Right cardiac atrium (tissue), 5 donors: ENCODE data around the gene ANAPC5. TPM values are rescaled to one million over a fixed set of nuclear protein-coding genes. Genes with fewer than 3 reads are reported as not detected.

Experiments
- ATAC-seq, 2 donors: fragments of 200-7000 bp; cut with Tn5 transposase; one replicate each; pipeline versions ENCODE4 v1.8.0 to v1.9.1; 2020; ENCODE audit warnings: moderate library complexity in 2 of 2, mild to moderate bottlenecking in 1 of 2
- DNase-seq, 3 donors: peaks; one replicate each; pipeline ENCODE4 v3.0.0-alpha.2; 2020
- H3K27ac ChIP-seq: one replicate; pipeline ENCODE4 v1.5.1; 2013; ENCODE audit warnings: mild to moderate bottlenecking, low read length, control low read depth, moderate library complexity
- H3K27me3 ChIP-seq: one replicate; pipeline ENCODE4 v1.6.1; 2013; ENCODE audit not compliant: control insufficient read depth, insufficient read depth
- H3K4me1 ChIP-seq: one replicate; pipeline ENCODE4 v1.6.1; 2013; ENCODE audit warnings: low read length; ENCODE audit not compliant: control insufficient read depth, insufficient read depth
- H3K4me3 ChIP-seq: one replicate; pipeline ENCODE4 v1.5.1; 2013; ENCODE audit warnings: low read length, control low read depth
- H3K9me3 ChIP-seq: one replicate; pipeline ENCODE4 v1.6.1; 2013; ENCODE audit warnings: low read length; ENCODE audit not compliant: control insufficient read depth
- WGBS: extraction: QIAGEN DNeasy Blood & Tissue Kit; methylation state at CpG from one replicate; pipeline ENCODE4 v1.1.7; 2013; 5-methylcytosine and 5-hydroxymethylcytosine counted together
- intact Hi-C, 4 donors: fragments of 100-400 bp; cut with DNase I; formaldehyde crosslinking; loops; one replicate each; pipeline versions ENCODE4 v1.11.0 to v1.14.0; 2022 to 2023
- polyA plus RNA-seq: library from polyadenylated mRNA; stranded (reverse); fragments of 200-250 nt; gene quantifications from one replicate; pipeline ENCODE4 v1.2.3, GENCODE V29; 2013
- total RNA-seq, 4 donors: library from RNA; stranded (reverse); fragmentation: NEBNext Ultra II Directional; extraction: Animal tissue kit (Norgen Biotek cat#: 25700); gene quantifications; one replicate each; pipeline ENCODE4 v1.2.1, GENCODE V29; 2021
- donor health status: healthy with polysubstance abuse.
- donor health status: DM: no; HTN: yes; CAD: no.
- donor health status: DM: no; HTN: no; CAD: no.
- donor health status: DM: no; HTN: yes; CAD: no; lungs with severe emphysema.
- donor health status: DM: yes; HTN: yes; CAD: no.

ANAPC5 gene
- total and polyA plus RNA-seq, 5 donors: 55.7 to 64.0 (median 60.0) TPM

- Histone ChIP-seq H3K9me3 (no peaks in the 10 kb centered on the region), H3K27me3 (no peaks in the 10 kb centered on the region), H3K4me3 (no peak overlapping the region), H3K27ac (no peak overlapping the region), H3K4me1 (peaks cover under 1% of the 10 kb centered on the region)
- DNase-seq (no peak), ATAC-seq (peak in 1 of 2 donors; percentile 7)
- whole genome bisulfite sequencing: 95% methylated on average over 14 of the region's 14 CpGs
- intact Hi-C loops: no loop called here
Measured at GRCh38 chr12:121273364-121273896, 78.8 kb downstream of the ANAPC5 start.

DNA sequence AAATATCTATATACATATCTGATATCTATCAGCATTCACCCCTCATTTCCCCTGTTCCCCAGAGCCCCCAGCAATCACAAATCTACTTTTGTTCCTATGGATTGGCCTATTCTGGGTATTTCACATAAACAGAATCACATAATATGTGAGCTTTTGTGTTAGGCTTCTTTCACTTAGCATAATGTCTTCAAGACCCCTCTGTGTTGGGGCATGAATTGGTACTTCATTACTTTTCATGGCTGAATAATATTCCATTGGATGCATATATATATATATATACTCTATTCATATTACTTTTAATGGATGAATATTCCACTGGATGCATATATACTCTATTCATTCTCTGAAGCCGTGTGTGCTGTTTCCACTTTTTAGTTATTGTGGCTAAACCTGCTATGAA is 84.4 kb downstream of the ANAPC5 start:
- H3K27me3 ChIP-seq: no peaks in the 10 kb centered on the region
- no peaks in the 10 kb centered on the region for H3K4me1 ChIP-seq
- H3K9me3 ChIP-seq: no peaks in the 10 kb centered on the region
- DNase-seq (no peak), ATAC-seq (no peak)
- WGBS: 98% methylated on average over 1 of the region's 1 CpG
- H3K4me3 ChIP-seq: no peak overlapping the region
- intact Hi-C loops: no loop called here
- no peak overlapping the region for H3K27ac ChIP-seq

DNA sequence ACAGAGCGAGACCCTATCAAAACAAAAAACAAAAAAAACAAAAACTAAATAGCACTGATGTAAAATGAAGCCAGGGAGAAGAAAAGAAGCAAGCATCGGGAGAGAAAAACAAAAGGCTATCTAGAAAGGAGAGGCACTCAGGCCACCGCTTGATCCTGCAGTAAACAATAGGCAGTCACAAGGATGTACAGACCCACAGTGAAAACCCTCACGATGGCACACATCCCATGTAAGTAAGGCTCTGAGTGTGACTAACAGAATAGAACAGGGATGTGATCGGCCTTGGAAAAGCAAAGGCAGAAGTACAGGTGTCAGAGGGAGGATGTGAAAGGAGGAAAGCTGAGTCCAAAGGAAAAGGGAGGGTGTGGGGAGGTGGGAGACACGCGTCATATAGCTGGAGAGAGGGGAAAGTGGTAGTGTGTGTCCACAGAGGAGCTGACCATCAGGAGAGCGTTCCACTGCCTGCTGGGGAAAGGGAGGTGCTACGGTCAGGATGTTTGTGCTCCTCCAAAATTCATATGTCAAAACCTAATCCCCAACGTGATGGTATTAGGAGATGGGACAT is 87.2 kb downstream of the ANAPC5 start:
- Histone ChIP-seq H3K27ac (no peak overlapping the region), H3K27me3 (no peaks in the 10 kb centered on the region), H3K4me3 (no peak overlapping the region), H3K4me1 (no peaks in the 10 kb centered on the region), H3K9me3 (no peaks in the 10 kb centered on the region)
- DNase-seq (no peak), ATAC-seq (no peak)
- 81% methylated on average over 10 of the region's 10 CpGs for WGBS
- intact Hi-C loops: no loop called here

- no peak overlapping the region for H3K27ac ChIP-seq
- no peaks in the 10 kb centered on the region for H3K9me3 ChIP-seq
- no peak overlapping the region for H3K4me3 ChIP-seq
- no peak for DNase-seq
- 97% methylated on average over 8 of the region's 8 CpGs for WGBS
- ATAC-seq: no peak
- H3K27me3 ChIP-seq: no peaks in the 10 kb centered on the region
- H3K4me1 ChIP-seq: no peaks in the 10 kb centered on the region
- intact Hi-C loops: no loop called here
Measured at GRCh38 chr12:121264135-121264534, 88.1 kb downstream of the ANAPC5 start.

DNA sequence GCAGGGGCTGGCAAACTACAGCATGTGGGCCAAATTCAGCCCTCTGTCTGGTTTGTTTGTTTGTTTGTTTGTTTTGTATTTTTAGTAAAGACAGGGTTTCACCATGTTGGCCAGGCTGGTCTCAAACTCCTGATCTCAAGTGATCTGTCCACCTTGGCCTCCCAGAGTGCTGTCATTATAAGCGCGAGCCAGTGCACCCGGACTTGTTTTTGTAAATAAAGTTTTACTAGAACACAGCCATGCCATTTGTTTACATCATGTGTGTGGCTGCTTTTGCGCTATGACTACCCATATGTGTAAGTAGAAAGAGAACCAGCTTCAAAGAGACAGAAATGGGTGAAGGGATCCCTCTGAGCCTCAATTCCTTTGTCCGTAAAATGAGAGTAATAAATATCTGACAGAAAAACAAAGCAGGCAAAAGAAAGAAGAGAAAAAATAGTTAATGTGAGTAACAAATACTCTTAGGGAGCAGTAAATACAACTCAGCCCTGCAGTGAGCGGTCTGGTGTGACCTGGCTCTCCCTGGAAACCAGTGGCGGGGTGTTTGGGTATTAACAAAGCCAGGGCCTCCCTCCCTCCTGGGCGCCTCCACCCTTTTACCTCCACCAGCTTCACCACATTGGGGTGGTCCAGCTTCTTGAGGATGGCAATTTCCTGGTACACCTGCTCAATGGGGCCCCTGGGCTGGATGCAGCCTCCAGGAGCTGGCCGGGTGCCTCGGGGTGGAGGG is 88.8 kb downstream of the ANAPC5 start:
- no peak overlapping the region for H3K4me3 ChIP-seq

GRCh38 chr12:121261398-121261797 is 90.8 kb downstream of the ANAPC5 start:
- H3K27me3 ChIP-seq: no peaks in the 10 kb centered on the region
- intact Hi-C loops: no loop called here
- WGBS: 80% methylated on average over 6 of the region's 6 CpGs
- no peak overlapping the region for H3K27ac ChIP-seq
- H3K9me3 ChIP-seq: no peaks in the 10 kb centered on the region
- no peak for DNase-seq
- H3K4me3 ChIP-seq: no peak overlapping the region
- no peaks in the 10 kb centered on the region for H3K4me1 ChIP-seq
- ATAC-seq: peak; percentile 20 to 36

More for the DNA sequence above, 88.8 kb downstream of the ANAPC5 start:
- Histone ChIP-seq H3K4me1 (no peaks in the 10 kb centered on the region), H3K27ac (no peak overlapping the region), H3K27me3 (no peaks in the 10 kb centered on the region), H3K9me3 (no peaks in the 10 kb centered on the region)
- no peak for ATAC-seq
- intact Hi-C loops: no loop called here
- 96% methylated on average over 10 of the region's 10 CpGs for WGBS
- DNase-seq: no peak

- no peaks in the 10 kb centered on the region for H3K27me3 ChIP-seq
- no peak overlapping the region for H3K27ac ChIP-seq
- no peaks in the 10 kb centered on the region for H3K4me1 ChIP-seq
- no peak for ATAC-seq
- no peak overlapping the region for H3K4me3 ChIP-seq
- intact Hi-C loops: no loop called here
- no peak for DNase-seq
- 89% methylated on average over 7 of the region's 7 CpGs for WGBS
- H3K9me3 ChIP-seq: no peaks in the 10 kb centered on the region
Measured at GRCh38 chr12:121260091-121260490, 92.1 kb downstream of the ANAPC5 start.

DNA sequence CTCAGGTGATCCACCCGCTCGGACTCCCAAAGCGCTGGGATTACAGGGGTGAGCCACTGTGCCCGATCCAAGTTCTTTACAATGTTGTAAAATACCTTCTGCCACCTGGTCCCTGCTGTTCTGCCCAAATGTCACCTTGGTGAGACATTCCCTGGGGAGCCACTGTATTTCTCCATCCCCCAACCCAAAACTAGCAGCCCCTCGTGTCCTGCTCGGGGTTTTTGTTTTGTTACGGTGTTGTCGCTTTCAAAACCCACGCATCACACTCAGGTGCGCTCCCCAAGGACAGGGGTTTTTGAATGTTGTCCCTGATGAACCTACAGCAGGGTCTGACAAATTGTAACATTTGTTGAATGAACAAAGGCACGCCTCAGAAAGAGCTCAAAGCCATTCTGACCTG is 93.1 kb downstream of the ANAPC5 start:
- H3K27me3 ChIP-seq: no peaks in the 10 kb centered on the region
- H3K9me3 ChIP-seq: no peaks in the 10 kb centered on the region
- no peak overlapping the region for H3K4me3 ChIP-seq
- H3K27ac ChIP-seq: no peak overlapping the region
- WGBS: 99% methylated on average over 11 of the region's 11 CpGs
- no peak for ATAC-seq
- intact Hi-C loops: no loop called here
- H3K4me1 ChIP-seq: no peaks in the 10 kb centered on the region
- DNase-seq: no peak

Other genes with a start within 250 kb of the ANAPC5 start
- gene P2RX7, start 219.5 kb downstream of the ANAPC5 start, total RNA-seq: 1 to 10 TPM; 1.1 to 4.0 (median 2.7) TPM
- 1.1 TPM for gene P2RX7, start 219.5 kb downstream of the ANAPC5 start, polyA plus RNA-seq
- gene P2RX4, start 142.3 kb downstream of the ANAPC5 start, total RNA-seq: 10 to 100 TPM in 1 of 4 donors, 1 to 10 TPM in 3; 6.1 to 10.6 (median 9.0) TPM
- gene P2RX4, start 142.3 kb downstream of the ANAPC5 start, polyA plus RNA-seq: 6.9 TPM
- gene CAMKK2, start 55.7 kb downstream of the ANAPC5 start, total RNA-seq: 10 to 100 TPM; 15.8 to 22.1 (median 20.6) TPM
- 11.3 TPM for gene CAMKK2, start 55.7 kb downstream of the ANAPC5 start, polyA plus RNA-seq
- 10 to 100 TPM; 25.1 to 31.4 (median 26.1) TPM for gene RNF34, start 47.7 kb upstream of the ANAPC5 start, total RNA-seq
- 21.1 TPM for gene RNF34, start 47.7 kb upstream of the ANAPC5 start, polyA plus RNA-seq
- gene KDM2B, start 228.6 kb upstream of the ANAPC5 start, total RNA-seq: 10 to 100 TPM; 11.8 to 16.0 (median 13.1) TPM
- 6.1 TPM for gene KDM2B, start 228.6 kb upstream of the ANAPC5 start, polyA plus RNA-seq